Measurements from ENCODE around the gene CKAP5.

DNA sequence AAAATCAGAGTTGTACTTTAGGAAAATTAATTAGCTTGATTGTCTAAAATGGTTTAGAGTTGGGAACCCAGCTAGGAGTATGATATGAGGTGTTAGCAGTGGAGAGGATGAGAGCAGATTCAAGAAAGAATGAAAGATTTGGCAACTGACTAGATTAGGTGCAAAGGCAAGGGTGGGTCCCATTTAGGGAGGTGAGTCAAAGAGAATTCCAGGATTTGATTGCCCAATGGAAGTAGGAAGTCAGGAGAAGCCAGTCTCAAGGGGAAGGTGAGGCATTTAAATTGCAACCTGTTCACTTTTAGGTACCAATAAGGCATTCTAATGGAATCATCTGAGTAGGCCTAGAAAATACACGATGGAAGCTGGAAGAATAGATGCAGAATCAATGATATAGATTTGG, 3.6 kb upstream of the CKAP5 start:
- TF ChIP-seq, protein P1, sequence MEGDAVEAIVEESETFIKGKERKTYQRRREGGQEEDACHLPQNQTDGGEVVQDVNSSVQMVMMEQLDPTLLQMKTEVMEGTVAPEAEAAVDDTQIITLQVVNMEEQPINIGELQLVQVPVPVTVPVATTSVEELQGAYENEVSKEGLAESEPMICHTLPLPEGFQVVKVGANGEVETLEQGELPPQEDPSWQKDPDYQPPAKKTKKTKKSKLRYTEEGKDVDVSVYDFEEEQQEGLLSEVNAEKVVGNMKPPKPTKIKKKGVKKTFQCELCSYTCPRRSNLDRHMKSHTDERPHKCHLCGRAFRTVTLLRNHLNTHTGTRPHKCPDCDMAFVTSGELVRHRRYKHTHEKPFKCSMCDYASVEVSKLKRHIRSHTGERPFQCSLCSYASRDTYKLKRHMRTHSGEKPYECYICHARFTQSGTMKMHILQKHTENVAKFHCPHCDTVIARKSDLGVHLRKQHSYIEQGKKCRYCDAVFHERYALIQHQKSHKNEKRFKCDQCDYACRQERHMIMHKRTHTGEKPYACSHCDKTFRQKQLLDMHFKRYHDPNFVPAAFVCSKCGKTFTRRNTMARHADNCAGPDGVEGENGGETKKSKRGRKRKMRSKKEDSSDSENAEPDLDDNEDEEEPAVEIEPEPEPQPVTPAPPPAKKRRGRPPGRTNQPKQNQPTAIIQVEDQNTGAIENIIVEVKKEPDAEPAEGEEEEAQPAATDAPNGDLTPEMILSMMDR (IDR thresholded peaks at IDR 0.05; ENCODE audit: low read depth, low read length, poor library complexity, severe bottlenecking): no peak
- TF ChIP-seq EZH2phosphoT487 (IDR thresholded peaks at IDR 0.05; ENCODE audit: borderline replicate concordance, low read length): no peak

All from DOHH2 (cell line).